K562 (cell line): ENCODE results near the gene C13orf46.

ENCODE experiments used
- CTCF ChIP-seq, 3 experiments: IDR thresholded peaks in 2 of 3; conservative IDR thresholded peaks in 1 of 3; 2 replicates each; pipeline ENCODE4 v1.5.1; 2011 to 2012; ENCODE audit warnings: low read length in 3 of 3, mild to moderate bottlenecking in 3 of 3, control low read depth in 2 of 3, improper control_type of control experiment in 1 of 3, inconsistent platforms in 1 of 3, low read depth in 1 of 3, mixed read lengths in 1 of 3, moderate library complexity in 1 of 3; ENCODE audit not compliant: insufficient read depth in 2 of 3
- ZC3H11A ChIP-seq: IDR thresholded peaks from 2 replicates; pipeline ENCODE4 v1.6.1; 2012; ENCODE audit warnings: low read depth, low read length, improper control_type of control experiment

- TF ChIP-seq CTCF (IDR thresholded peaks at IDR 0.05 in 2 of 3, conservative IDR thresholded peaks at IDR 0.05 in 1 of 3; ENCODE audit: insufficient read depth in 2 of 3, low read depth in 1 of 3, low read length in 3 of 3) (no peak), ZC3H11A (no peak)
These were observed 39.0 kb upstream of the C13orf46 start for GRCh38 chr13:114012921-114013320.
